ENCODE measurements around the gene HSPB3.

The HSPB3 gene

GRCh38 chr5:54443270-54443669 lies 12.2 kb upstream of the HSPB3 start:
- in situ Hi-C loops (cut with HindIII; ENCODE audit: low sequenced_read_pairs): no loop called here
- TF ChIP-seq, protein P1, sequence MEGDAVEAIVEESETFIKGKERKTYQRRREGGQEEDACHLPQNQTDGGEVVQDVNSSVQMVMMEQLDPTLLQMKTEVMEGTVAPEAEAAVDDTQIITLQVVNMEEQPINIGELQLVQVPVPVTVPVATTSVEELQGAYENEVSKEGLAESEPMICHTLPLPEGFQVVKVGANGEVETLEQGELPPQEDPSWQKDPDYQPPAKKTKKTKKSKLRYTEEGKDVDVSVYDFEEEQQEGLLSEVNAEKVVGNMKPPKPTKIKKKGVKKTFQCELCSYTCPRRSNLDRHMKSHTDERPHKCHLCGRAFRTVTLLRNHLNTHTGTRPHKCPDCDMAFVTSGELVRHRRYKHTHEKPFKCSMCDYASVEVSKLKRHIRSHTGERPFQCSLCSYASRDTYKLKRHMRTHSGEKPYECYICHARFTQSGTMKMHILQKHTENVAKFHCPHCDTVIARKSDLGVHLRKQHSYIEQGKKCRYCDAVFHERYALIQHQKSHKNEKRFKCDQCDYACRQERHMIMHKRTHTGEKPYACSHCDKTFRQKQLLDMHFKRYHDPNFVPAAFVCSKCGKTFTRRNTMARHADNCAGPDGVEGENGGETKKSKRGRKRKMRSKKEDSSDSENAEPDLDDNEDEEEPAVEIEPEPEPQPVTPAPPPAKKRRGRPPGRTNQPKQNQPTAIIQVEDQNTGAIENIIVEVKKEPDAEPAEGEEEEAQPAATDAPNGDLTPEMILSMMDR (IDR thresholded peaks at IDR 0.05; ENCODE audit: low read depth, low read length, missing control alignments): peak; percentile 55
- DNase-seq (ENCODE audit: low read depth): peak; percentile 46
- H3K4me3 ChIP-seq (ENCODE audit: low read depth, low read length): no peak overlapping the region

- TF ChIP-seq, protein P1 (IDR thresholded peaks at IDR 0.05; ENCODE audit: low read depth, low read length, missing control alignments): no peak
- in situ Hi-C loops (cut with HindIII; ENCODE audit: low sequenced_read_pairs): no loop called here
- DNase-seq (ENCODE audit: low read depth): no peak
- no peak overlapping the region for H3K4me3 ChIP-seq (ENCODE audit: low read depth, low read length)
Measured at GRCh38 chr5:54445691-54446378, 9.7 kb upstream of the HSPB3 start.

GRCh38 chr5:54446379-54446732 lies 9.1 kb upstream of the HSPB3 start:
- in situ Hi-C loops (cut with HindIII; ENCODE audit: low sequenced_read_pairs): no loop called here
- no peak for DNase-seq (ENCODE audit: low read depth)

GRCh38 chr5:54449923-54450322 lies 5.6 kb upstream of the HSPB3 start:
- TF ChIP-seq, protein P1 (IDR thresholded peaks at IDR 0.05; ENCODE audit: low read depth, low read length, missing control alignments): no peak
- in situ Hi-C loops (cut with HindIII; ENCODE audit: low sequenced_read_pairs): no loop called here
- no peak overlapping the region for H3K4me3 ChIP-seq (ENCODE audit: low read depth, low read length)
- no peak for DNase-seq (ENCODE audit: low read depth)

More at GRCh38 chr5:54446379-54446732, 9.1 kb upstream of the HSPB3 start:
- TF ChIP-seq, protein P1 (IDR thresholded peaks at IDR 0.05; ENCODE audit: low read depth, low read length, missing control alignments): no peak
- no peak overlapping the region for H3K4me3 ChIP-seq (ENCODE audit: low read depth, low read length)

- TF ChIP-seq, protein P1 (IDR thresholded peaks at IDR 0.05; ENCODE audit: low read depth, low read length, missing control alignments): no peak
- in situ Hi-C loops (cut with HindIII; ENCODE audit: low sequenced_read_pairs): no loop called here
- no peak for DNase-seq (ENCODE audit: low read depth)
- H3K4me3 ChIP-seq (ENCODE audit: low read depth, low read length): no peak overlapping the region
Measured at GRCh38 chr5:54450542-54450941, 5.0 kb upstream of the HSPB3 start.

GRCh38 chr5:54453046-54453445 lies 2.5 kb upstream of the HSPB3 start:
- H3K4me3 ChIP-seq (ENCODE audit: low read depth, low read length): no peak overlapping the region
- TF ChIP-seq, protein P1 (IDR thresholded peaks at IDR 0.05; ENCODE audit: low read depth, low read length, missing control alignments): no peak
- in situ Hi-C loops (cut with HindIII; ENCODE audit: low sequenced_read_pairs): no loop called here
- DNase-seq (ENCODE audit: low read depth): no peak
